HEK293T (cell line): Measurements from ENCODE around the gene SLC25A52.

Experiments
- CTCF ChIA-PET: fragments of 350-600 bp; formaldehyde crosslinking; extraction: SDS; loops from one replicate; lab custom pipeline; 2021; ENCODE audit warnings: antibody characterized with exemption, inconsistent platforms; lab: Yijun Ruan, JAX
- POLR2A ChIA-PET: fragments of 350-600 bp; formaldehyde crosslinking; extraction: SDS; loops from one replicate; lab custom pipeline; 2020; ENCODE audit warnings: antibody characterized with exemption, inconsistent platforms; lab: Yijun Ruan, JAX
- DNase-seq: peaks from one replicate; pipeline ENCODE4 v3.0.0; 2012; ENCODE audit warnings: mixed read lengths; ENCODE audit errors: extremely low spot score
- ARNT ChIP-seq: fragments of 450-650 bp; IDR thresholded peaks from 2 replicates; pipeline ENCODE4 v1.6.1; 2017; ENCODE audit warnings: mild to moderate bottlenecking
- BHLHE40 ChIP-seq: fragments of 450-650 bp; IDR thresholded peaks from 2 replicates; pipeline ENCODE4 v1.6.1; 2016; ENCODE audit warnings: mild to moderate bottlenecking, moderate library complexity, borderline replicate concordance
- CTBP1 ChIP-seq: fragments of 450-650 bp; IDR thresholded peaks from 2 replicates; pipeline ENCODE4 v1.6.1; 2016; ENCODE audit warnings: borderline replicate concordance
- ELF4 ChIP-seq: fragments of 450-650 bp; IDR thresholded peaks from 2 replicates; pipeline ENCODE4 v1.6.1; 2017; ENCODE audit warnings: antibody characterized with exemption
- FOXA1 ChIP-seq: fragments of 450-650 bp; IDR thresholded peaks from 2 replicates; pipeline ENCODE4 v1.6.1; 2016; ENCODE audit warnings: mild to moderate bottlenecking
- FOXK2 ChIP-seq: fragments of 450-650 bp; IDR thresholded peaks from 2 replicates; pipeline ENCODE4 v1.6.1; 2016; ENCODE audit warnings: mild to moderate bottlenecking
- FOXM1 ChIP-seq: fragments of 450-650 bp; IDR thresholded peaks from 2 replicates; pipeline ENCODE4 v1.6.1; 2017; ENCODE audit warnings: mild to moderate bottlenecking, borderline replicate concordance
- HDGF ChIP-seq: fragments of 450-650 bp; IDR thresholded peaks from 2 replicates; pipeline ENCODE4 v1.6.1; 2017; ENCODE audit warnings: antibody characterized with exemption, borderline replicate concordance
- L3MBTL2 ChIP-seq: fragments of 450-650 bp; conservative IDR thresholded peaks from 2 replicates; pipeline ENCODE4 v1.6.1; 2016; ENCODE audit warnings: mild to moderate bottlenecking
- LEF1 ChIP-seq: fragments of 450-650 bp; IDR thresholded peaks from 2 replicates; pipeline ENCODE4 v1.6.1; 2017; ENCODE audit warnings: mild to moderate bottlenecking, borderline replicate concordance
- NFRKB ChIP-seq: fragments of 450-650 bp; IDR thresholded peaks from 2 replicates; pipeline ENCODE4 v1.6.1; 2016; ENCODE audit warnings: mild to moderate bottlenecking, moderate library complexity
- PKNOX1 ChIP-seq: fragments of 450-650 bp; IDR thresholded peaks from 2 replicates; pipeline ENCODE4 v1.6.1; 2016
- SP1 ChIP-seq: fragments of 450-650 bp; IDR thresholded peaks from 2 replicates; pipeline ENCODE4 v1.6.1; 2017
- SUZ12 ChIP-seq: fragments of 450-650 bp; IDR thresholded peaks from 2 replicates; pipeline ENCODE4 v1.6.1; 2016; ENCODE audit warnings: mild to moderate bottlenecking
- TARDBP ChIP-seq: fragments of 450-650 bp; IDR thresholded peaks from 2 replicates; pipeline ENCODE4 v1.6.1; 2016
- ZNF384 ChIP-seq: fragments of 450-650 bp; IDR thresholded peaks from 2 replicates; pipeline ENCODE4 v1.6.1; 2016

SLC25A52 gene

GRCh38 chr18:31792580-31792911 lies 31.9 kb upstream of the SLC25A52 start:
- POLR2A ChIA-PET = no interaction called here
- CTCF ChIA-PET = interaction anchor here (0.8 kb wide), 2 partner anchors 10 to 52 kb away, joined by 3 to 5 read pairs; no protein-coding TSS in a partner anchor
- DNase-seq = no peak
- TF ChIP-seq PKNOX1 = no peak
- no peak for TF ChIP-seq BHLHE40
- TF ChIP-seq ARNT = no peak
- no peak for TF ChIP-seq FOXM1
- TF ChIP-seq ELF4 = no peak
- no peak for TF ChIP-seq SP1

- POLR2A ChIA-PET = no interaction called here
- TF ChIP-seq HDGF (no peak), PKNOX1 (no peak), ELF4 (no peak), NFRKB (no peak), TARDBP (no peak), FOXM1 (no peak), CTBP1 (no peak), ARNT (no peak), ZNF384 (no peak), L3MBTL2 (no peak), LEF1 (no peak), SP1 (no peak), FOXA1 (no peak)
These were observed 31.3 kb upstream of the SLC25A52 start for GRCh38 chr18:31791817-31792579.

GRCh38 chr18:31789409-31789808 lies 28.7 kb upstream of the SLC25A52 start:
- no peak for DNase-seq

More at GRCh38 chr18:31791817-31792579, 31.3 kb upstream of the SLC25A52 start:
- CTCF ChIA-PET = interaction anchor here (0.6 to 0.8 kb wide), 2 partner anchors 51 to 821 kb away, joined by 3 to 5 read pairs; no protein-coding TSS in a partner anchor
- no peak for DNase-seq

GRCh38 chr18:31783059-31783458 lies 22.4 kb upstream of the SLC25A52 start:
- POLR2A ChIA-PET = no interaction called here
- CTCF ChIA-PET = no interaction called here
- no peak for DNase-seq
- TF ChIP-seq FOXM1 = no peak
- no peak for TF ChIP-seq ELF4
- TF ChIP-seq ZNF384 = no peak
- TF ChIP-seq L3MBTL2 = no peak
- TF ChIP-seq HDGF = no peak
- TF ChIP-seq SUZ12 = no peak
- TF ChIP-seq BHLHE40 = no peak
- no peak for TF ChIP-seq NFRKB
- TF ChIP-seq CTBP1 = no peak
- TF ChIP-seq SP1 = no peak
- TF ChIP-seq FOXK2 = no peak
- no peak for TF ChIP-seq FOXA1
- TF ChIP-seq TARDBP = no peak
- no peak for TF ChIP-seq PKNOX1
- no peak for TF ChIP-seq ARNT
- TF ChIP-seq LEF1 = no peak

More at GRCh38 chr18:31789409-31789808, 28.7 kb upstream of the SLC25A52 start:
- ChIA-PET CTCF (no interaction called here), POLR2A (no interaction called here)
- TF ChIP-seq BHLHE40 (no peak), ZNF384 (no peak), ARNT (no peak), SP1 (no peak), L3MBTL2 (no peak), FOXK2 (no peak), NFRKB (no peak), SUZ12 (no peak), HDGF (no peak), ELF4 (no peak), FOXM1 (no peak), CTBP1 (no peak), TARDBP (no peak), LEF1 (no peak)

- DNase-seq = no peak
- TF ChIP-seq SP1 (no peak), CTBP1 (no peak), HDGF (no peak), ZNF384 (no peak), ARNT (no peak), NFRKB (no peak)
- ChIA-PET CTCF (no interaction called here), POLR2A (no interaction called here)
These were observed 17.8 kb upstream of the SLC25A52 start for GRCh38 chr18:31778391-31778950.

- ChIA-PET POLR2A (no interaction called here), CTCF (no interaction called here)
- no peak for TF ChIP-seq PKNOX1
- TF ChIP-seq BHLHE40 = no peak
- no peak for TF ChIP-seq SUZ12
- no peak for TF ChIP-seq ELF4
- TF ChIP-seq TARDBP = no peak
- no peak for DNase-seq
These were observed 15.4 kb upstream of the SLC25A52 start for GRCh38 chr18:31776093-31776492.
